Thyroid gland (tissue), 4 donors: ENCODE results near the gene SYNPO. TPM values are rescaled to one million over a fixed set of nuclear protein-coding genes. Genes with fewer than 3 reads are reported as not detected.

Source experiments
- DNase-seq, 2 donors: peaks; one replicate each; pipeline ENCODE4 v3.0.0-alpha.2; 2019
- H3K27ac ChIP-seq, 3 donors: fragments of 200-600 bp; sonication (generic); 1 replicate in 2 of 3; 2 replicates in 1 of 3; pipeline ENCODE4 v1.5.1; 2016 to 2019; ENCODE audit warnings: mild to moderate bottlenecking in 1 of 3, moderate library complexity in 1 of 3
- H3K27me3 ChIP-seq: fragments of 200-600 bp; sonication (generic); one replicate; pipeline ENCODE4 v1.5.1; 2019
- H3K36me3 ChIP-seq, 2 donors: fragments of 200-600 bp; sonication (generic); one replicate each; pipeline ENCODE4 v1.5.1; 2016 to 2019
- H3K4me1 ChIP-seq, 2 donors: fragments of 200-600 bp; sonication (generic); one replicate each; pipeline ENCODE4 v1.5.1; 2017 to 2019
- H3K4me3 ChIP-seq, 3 donors: fragments of 200-600 bp; sonication (generic); replicated peaks in 1 of 3; 1 replicate in 2 of 3; 2 replicates in 1 of 3; pipeline ENCODE4 v1.5.1; 2016; ENCODE audit warnings: mild to moderate bottlenecking in 1 of 3
- H3K9me3 ChIP-seq: fragments of 200-600 bp; sonication (generic); one replicate; pipeline ENCODE4 v1.5.1; 2017
- POLR2A ChIP-seq, 2 donors: fragments of 450-650 bp; IDR thresholded peaks; one replicate each; pipeline ENCODE4 v1.6.1; 2017; ENCODE audit warnings: antibody characterized with exemption in 2 of 2, mild to moderate bottlenecking in 2 of 2, moderate library complexity in 1 of 2
- WGBS, 2 donors: methylation state at CpG; one replicate each; pipeline ENCODE4 v1.1.5; 2017; 5-methylcytosine and 5-hydroxymethylcytosine counted together
- intact Hi-C: fragments of 100-400 bp; cut with DNase I; formaldehyde crosslinking; loops from one replicate; pipeline ENCODE4 v1.15.1; 2023
- total RNA-seq, 4 donors: library from RNA; depleted of rRNA; stranded (reverse); fragments of >200 nt; gene quantifications; one replicate each; pipeline ENCODE4 v1.2.3, GENCODE V29; 2016
- TF ChIP-seq, protein P1 (sequence below), 6 experiments: fragments of 200-600 bp in 3 of 6; fragments of 450-650 bp in 3 of 6; sonication (generic) in 3 of 6; IDR thresholded peaks; one replicate each; pipeline ENCODE4 v1.5.1; 2016 to 2019; ENCODE audit warnings: antibody characterized with exemption in 6 of 6, mild to moderate bottlenecking in 2 of 6, inconsistent platforms in 1 of 6, moderate library complexity in 1 of 6

SYNPO gene
- total RNA-seq, 4 donors from 2014 or later: 8.8 to 19.3 (median 14.1) TPM

DNA sequence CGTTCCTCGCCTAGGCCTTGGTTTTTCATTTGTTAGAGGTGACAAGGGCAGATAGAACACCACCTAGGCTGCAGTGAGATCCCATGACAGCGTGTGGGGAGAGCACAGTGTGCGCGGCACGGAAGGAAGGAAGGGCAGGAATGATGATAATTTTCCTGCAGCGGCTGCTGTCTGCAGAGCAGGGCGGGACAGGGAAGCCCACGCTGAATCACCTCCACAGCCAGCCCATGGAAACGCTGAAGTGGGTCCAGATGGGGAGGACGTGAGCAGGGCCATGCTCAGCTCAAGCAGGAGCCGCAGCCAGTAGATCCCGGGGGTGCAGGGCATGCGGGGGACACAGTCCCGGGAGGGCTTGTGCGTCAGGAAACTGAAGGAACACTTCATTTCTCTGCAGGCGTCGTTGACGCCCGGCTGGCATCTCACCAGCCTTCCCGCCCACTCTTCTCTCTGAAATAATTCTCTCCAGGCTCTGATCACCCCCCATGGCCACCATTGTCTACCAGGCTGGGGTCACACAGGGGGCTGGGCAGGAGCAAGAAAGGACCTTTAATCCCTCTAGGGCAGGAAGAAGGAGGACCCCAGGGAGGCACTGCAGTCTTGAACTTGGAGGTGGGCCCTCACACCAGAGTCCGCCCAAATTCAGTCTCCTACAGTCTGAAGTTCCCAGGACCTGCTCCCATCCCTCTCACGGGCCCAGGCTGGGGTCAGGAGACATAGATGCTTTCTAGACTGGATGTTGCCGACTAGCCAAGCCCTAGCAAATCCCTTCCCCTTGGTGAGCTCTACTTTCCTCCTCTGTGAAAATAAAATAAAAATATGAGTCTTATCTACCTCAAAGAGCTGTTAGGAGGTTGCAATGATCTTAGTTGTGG is 20.9 kb upstream of the SYNPO start:
- Histone ChIP-seq H3K27me3 (no peaks in the 10 kb centered on the region), H3K4me1 (peaks cover 17 to 50% of the 10 kb centered on the region in 2 donors), H3K27ac (peak overlapping the region; percentile 18 to 65 (median 33)), H3K36me3 (no peaks in the 10 kb centered on the region), H3K4me3 (no peak overlapping the region), H3K9me3 (no peaks in the 10 kb centered on the region)
- 59 to 61% methylated on average over 23 of the region's 24 CpGs for WGBS, 2 donors
- TF ChIP-seq POLR2A (IDR thresholded peaks at IDR 0.05): no peak
- TF ChIP-seq, protein P1, sequence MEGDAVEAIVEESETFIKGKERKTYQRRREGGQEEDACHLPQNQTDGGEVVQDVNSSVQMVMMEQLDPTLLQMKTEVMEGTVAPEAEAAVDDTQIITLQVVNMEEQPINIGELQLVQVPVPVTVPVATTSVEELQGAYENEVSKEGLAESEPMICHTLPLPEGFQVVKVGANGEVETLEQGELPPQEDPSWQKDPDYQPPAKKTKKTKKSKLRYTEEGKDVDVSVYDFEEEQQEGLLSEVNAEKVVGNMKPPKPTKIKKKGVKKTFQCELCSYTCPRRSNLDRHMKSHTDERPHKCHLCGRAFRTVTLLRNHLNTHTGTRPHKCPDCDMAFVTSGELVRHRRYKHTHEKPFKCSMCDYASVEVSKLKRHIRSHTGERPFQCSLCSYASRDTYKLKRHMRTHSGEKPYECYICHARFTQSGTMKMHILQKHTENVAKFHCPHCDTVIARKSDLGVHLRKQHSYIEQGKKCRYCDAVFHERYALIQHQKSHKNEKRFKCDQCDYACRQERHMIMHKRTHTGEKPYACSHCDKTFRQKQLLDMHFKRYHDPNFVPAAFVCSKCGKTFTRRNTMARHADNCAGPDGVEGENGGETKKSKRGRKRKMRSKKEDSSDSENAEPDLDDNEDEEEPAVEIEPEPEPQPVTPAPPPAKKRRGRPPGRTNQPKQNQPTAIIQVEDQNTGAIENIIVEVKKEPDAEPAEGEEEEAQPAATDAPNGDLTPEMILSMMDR (IDR thresholded peaks at IDR 0.05): no peak
- no peak for DNase-seq
- intact Hi-C loops: no loop called here

DNA sequence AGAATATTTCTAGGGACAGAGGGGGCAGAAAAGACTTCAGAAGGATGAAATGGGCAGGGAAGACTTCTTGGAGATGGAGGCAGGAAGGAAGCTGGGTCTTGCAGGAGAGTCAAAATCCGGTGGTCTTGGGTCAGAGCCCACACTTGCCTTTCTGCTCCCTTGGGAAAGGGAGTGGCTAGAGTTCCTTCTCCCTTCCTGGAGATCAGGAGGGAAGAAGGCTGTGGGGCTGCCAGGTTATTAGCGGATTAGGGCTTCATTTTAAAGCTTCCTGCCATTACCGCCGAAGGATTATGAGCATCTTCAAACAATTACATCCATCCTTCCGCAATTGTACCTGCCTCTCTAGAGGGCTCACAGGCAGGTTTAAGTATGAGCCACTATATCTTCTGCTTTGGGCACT is 19.2 kb upstream of the SYNPO start:
- Histone ChIP-seq H3K9me3 (no peaks in the 10 kb centered on the region), H3K36me3 (no peaks in the 10 kb centered on the region), H3K4me1 (peaks cover 5 to 40% of the 10 kb centered on the region in 2 donors), H3K27me3 (no peaks in the 10 kb centered on the region), H3K4me3 (no peak overlapping the region), H3K27ac (no peak overlapping the region)
- no peak for TF ChIP-seq POLR2A (IDR thresholded peaks at IDR 0.05)
- intact Hi-C loops: no loop called here
- WGBS, 2 donors: 67 to 80% methylated on average over 5 of the region's 5 CpGs
- DNase-seq: no peak

DNA sequence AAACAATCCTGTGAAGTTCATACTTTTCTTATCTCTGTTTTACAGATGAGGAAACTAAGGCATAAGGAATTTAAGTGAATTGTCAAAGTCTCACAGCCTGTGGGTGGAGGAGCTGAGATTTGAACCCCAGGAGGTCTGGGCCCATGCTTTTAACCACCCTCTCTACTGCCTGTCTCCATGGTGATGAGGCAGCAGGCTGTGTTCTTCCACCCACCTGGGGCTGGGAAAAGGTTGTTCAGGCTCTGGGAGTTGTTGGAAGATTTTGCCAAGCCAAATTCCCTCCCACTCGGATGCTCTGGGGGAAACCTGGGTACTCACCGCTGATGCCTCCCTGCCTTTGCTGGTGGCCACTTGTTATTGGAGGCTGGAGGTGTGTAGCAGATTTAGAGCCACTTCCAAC is 18.3 kb upstream of the SYNPO start:
- Histone ChIP-seq H3K4me1 (peaks cover 5 to 43% of the 10 kb centered on the region in 2 donors), H3K27me3 (no peaks in the 10 kb centered on the region), H3K9me3 (no peaks in the 10 kb centered on the region), H3K27ac (no peak overlapping the region), H3K4me3 (no peak overlapping the region), H3K36me3 (no peaks in the 10 kb centered on the region)
- DNase-seq: no peak
- TF ChIP-seq, protein P1 (IDR thresholded peaks at IDR 0.05): no peak
- TF ChIP-seq POLR2A (IDR thresholded peaks at IDR 0.05): no peak
- 20 to 48% methylated on average over 1 to 2 of the region's 2 CpGs for WGBS, 2 donors
- intact Hi-C loops: no loop called here

DNA sequence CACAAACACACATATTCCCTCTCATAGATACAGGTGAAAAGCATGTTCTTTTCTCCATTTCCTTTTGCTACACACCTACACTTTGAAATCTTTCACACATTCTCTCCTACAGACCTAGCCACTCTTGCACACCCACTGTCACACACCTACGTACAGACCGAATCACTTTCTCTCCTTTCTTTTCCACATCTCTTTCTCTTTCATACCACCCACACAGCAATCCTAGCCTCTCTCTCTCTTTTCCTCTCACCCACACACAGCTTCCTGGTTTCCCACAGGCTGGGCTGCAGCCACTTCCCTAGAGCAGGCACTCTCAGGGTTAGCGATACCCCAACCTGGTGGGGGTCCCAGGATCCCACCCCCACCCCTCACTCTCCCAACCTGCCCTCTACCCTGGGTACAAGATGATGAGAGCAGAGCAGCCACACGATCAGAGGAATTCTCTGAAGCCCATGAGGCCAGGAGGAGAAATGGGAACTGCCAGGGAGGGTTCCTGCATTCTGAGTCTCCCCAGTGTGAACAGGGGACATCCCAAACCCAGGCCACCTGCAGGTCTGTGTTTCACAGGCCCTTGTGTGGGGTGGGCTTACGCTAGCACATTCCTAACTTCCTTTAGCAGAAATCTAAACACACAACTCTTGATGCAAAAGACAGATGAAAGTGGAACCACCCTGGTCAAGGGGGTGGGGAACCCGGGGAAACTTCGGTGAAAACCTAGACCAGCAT is 17.1 kb upstream of the SYNPO start:
- DNase-seq: no peak

DNA sequence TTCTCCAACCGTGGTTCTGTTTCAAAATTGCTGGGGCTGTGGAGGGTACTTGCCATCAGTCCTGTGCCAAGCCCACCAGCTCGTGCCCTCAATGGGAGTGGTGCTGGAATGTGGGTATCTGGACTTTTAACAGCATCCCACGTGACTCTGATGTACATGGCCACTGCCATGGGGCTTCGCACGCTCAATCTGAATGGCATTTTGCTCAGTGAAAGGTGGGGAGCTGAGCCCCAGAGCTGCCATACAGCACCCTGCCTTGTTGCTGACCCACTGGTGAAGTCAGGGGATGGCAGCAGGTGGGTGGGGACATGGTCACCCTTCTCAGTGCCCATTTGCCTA is 16.6 kb upstream of the SYNPO start:
- intact Hi-C loops: no loop called here
- TF ChIP-seq POLR2A (IDR thresholded peaks at IDR 0.05): no peak
- TF ChIP-seq, protein P1 (IDR thresholded peaks at IDR 0.05): no peak
- DNase-seq: no peak
- Histone ChIP-seq H3K27ac (peak overlapping the region; percentile 28 to 83 (median 47)), H3K9me3 (no peaks in the 10 kb centered on the region), H3K4me1 (peaks cover 5 to 48% of the 10 kb centered on the region in 2 donors), H3K4me3 (no peak overlapping the region), H3K36me3 (no peaks in the 10 kb centered on the region), H3K27me3 (no peaks in the 10 kb centered on the region)
- WGBS, 2 donors: 54 to 77% methylated on average over 3 to 5 of the region's 5 CpGs

More for the DNA sequence above, 17.1 kb upstream of the SYNPO start:
- Histone ChIP-seq H3K4me3 (no peak overlapping the region), H3K27me3 (no peaks in the 10 kb centered on the region), H3K4me1 (peaks cover 5 to 45% of the 10 kb centered on the region in 2 donors), H3K36me3 (no peaks in the 10 kb centered on the region), H3K27ac (peak overlapping the region in 2 of 3 donors; percentile 26 to 27), H3K9me3 (no peaks in the 10 kb centered on the region)
- no peak for TF ChIP-seq POLR2A (IDR thresholded peaks at IDR 0.05)
- TF ChIP-seq, protein P1 (IDR thresholded peaks at IDR 0.05): no peak
- intact Hi-C loops: no loop called here
- 60 to 62% methylated on average over 7 of the region's 7 CpGs for WGBS, 2 donors
